ENCODE data around the gene ATAD5. TPM values are rescaled to one million over a fixed set of nuclear protein-coding genes. Genes with fewer than 3 reads are reported as not detected.

ATAD5 gene, protein sequence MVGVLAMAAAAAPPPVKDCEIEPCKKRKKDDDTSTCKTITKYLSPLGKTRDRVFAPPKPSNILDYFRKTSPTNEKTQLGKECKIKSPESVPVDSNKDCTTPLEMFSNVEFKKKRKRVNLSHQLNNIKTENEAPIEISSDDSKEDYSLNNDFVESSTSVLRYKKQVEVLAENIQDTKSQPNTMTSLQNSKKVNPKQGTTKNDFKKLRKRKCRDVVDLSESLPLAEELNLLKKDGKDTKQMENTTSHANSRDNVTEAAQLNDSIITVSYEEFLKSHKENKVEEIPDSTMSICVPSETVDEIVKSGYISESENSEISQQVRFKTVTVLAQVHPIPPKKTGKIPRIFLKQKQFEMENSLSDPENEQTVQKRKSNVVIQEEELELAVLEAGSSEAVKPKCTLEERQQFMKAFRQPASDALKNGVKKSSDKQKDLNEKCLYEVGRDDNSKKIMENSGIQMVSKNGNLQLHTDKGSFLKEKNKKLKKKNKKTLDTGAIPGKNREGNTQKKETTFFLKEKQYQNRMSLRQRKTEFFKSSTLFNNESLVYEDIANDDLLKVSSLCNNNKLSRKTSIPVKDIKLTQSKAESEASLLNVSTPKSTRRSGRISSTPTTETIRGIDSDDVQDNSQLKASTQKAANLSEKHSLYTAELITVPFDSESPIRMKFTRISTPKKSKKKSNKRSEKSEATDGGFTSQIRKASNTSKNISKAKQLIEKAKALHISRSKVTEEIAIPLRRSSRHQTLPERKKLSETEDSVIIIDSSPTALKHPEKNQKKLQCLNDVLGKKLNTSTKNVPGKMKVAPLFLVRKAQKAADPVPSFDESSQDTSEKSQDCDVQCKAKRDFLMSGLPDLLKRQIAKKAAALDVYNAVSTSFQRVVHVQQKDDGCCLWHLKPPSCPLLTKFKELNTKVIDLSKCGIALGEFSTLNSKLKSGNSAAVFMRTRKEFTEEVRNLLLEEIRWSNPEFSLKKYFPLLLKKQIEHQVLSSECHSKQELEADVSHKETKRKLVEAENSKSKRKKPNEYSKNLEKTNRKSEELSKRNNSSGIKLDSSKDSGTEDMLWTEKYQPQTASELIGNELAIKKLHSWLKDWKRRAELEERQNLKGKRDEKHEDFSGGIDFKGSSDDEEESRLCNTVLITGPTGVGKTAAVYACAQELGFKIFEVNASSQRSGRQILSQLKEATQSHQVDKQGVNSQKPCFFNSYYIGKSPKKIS (N-terminal part only)
- 0.15 and 0.37 TPM in 2 replicates for total RNA-seq

DNA sequence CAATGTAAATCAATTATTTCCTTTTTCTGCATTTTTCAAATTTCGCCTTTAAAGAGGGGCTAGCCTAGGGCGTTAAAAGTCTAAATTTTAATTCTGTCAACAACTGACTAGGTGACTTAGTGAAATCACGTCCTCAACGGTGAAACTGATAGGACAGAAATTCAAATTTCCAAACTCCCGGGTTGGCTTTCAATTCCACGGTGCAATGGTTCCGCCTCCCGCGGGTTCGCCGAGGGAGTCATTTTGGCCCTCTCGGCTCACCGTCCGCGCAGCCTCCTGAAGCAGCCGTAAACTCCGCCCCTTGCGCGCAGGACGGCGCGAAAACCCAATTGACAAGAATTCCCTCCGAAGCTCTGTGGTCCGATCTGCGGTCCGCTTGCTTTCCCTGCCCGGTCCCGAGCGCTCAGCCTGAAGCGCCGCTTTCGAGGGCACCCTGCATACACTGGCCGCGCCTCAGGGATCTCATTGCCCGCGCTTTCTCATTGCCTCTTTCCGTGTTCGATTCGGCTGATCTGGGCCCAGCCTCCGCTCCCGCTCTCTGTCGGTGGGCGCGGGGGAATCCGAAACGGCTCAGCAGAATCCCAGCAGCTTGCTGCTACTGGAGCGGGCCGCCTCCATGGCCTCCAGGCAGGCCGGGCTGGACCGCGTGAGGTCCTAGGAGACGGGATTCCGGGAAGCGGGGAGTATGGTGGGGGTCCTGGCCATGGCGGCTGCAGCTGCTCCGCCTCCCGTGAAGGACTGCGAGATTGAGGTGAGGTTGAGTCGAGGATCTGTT is at the start of gene ATAD5:
Gene ATAD5 (plus strand): TSS at position 304 of the 775 bp plus-strand sequence. CDS start 382 bp downstream, at position 686.

DNA sequence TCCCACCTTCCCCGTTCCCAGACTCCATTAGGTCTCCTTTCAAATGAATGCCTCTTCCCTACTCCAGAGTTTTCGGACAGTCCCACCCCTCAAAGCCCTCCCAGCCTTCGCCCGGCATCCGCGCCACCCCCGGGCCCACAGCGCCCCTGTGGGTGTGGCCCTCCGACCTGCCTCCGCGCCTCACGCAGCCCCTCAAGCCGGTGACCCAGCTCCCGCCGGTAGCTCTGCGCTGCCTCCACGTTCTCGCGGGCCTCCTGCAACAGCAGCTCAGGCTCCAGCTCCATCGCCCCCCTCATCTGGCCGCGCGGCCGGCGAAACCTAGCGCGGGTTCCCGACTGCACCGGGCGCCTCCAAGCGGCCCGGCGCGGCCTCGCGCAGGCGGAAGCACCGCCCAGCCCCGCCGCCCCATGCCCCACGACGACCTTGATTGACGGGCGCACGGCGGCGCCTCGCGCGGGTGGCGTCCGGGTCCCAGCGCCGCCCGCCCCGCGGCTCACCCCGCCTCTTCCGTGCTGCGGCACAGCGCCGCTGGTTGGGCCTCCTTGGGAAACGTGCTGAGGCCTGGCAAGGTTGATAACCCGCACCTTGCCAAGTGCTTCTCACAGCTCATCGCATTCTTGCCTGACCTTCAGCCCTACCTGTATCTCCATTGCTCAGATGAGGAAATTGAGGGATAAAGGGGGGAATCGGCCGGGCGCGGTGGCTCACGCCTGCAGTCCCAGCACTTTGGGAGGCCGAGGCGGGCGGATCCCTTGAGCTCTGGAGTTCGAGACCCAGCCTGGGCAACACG is 7.2 kb upstream of the ATAD5 start, which contains the start of gene CRLF3:
Gene CRLF3 (minus strand): TSS at position 337 of the 790 bp plus-strand sequence. CDS start 41 bp downstream, at position 296.

DNA sequence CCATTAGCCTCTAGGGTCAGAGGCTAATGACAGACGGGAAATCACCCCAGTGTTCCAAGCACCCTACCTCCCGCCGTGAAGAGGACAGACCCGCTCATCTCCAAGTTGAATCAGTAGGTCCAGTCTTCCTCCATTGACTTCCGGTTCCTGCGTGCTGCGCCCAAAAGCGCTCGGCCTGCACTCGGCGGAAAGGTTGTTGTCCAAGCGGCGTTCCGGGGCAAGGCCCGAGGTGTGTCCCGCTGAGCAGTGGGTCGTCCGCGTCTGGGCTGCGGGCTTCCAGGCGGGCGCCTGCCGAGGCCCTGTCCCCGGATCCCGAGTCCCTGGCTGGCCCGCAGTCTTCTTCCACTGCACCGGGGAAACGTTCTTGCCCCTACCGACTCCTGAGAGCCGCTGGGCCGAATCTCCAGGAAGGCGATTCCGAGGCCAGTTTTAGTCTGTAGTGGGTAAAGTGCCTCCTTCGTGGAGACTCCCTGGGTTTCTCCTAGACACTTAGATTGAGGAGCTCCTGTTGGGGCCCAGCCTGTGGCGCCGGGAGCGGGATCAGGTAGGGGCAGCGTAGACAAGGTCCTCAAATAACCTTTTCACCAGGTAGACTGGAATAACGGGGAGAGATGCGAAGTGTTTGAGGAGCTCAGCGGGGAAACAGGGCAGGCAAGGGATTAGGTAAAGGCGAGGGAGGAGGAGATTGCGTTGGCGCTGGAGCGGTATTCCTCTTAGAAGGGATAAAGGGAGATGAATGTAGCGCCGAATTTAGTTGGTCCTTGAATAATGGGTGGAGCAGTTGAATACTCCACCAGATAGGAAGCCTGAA is 74.5 kb downstream of the ATAD5 start, which contains the start of gene TEFM:
Gene TEFM (minus strand): TSS at position 138 of the 811 bp plus-strand sequence. CDS start 40 bp downstream, at position 98.

DNA sequence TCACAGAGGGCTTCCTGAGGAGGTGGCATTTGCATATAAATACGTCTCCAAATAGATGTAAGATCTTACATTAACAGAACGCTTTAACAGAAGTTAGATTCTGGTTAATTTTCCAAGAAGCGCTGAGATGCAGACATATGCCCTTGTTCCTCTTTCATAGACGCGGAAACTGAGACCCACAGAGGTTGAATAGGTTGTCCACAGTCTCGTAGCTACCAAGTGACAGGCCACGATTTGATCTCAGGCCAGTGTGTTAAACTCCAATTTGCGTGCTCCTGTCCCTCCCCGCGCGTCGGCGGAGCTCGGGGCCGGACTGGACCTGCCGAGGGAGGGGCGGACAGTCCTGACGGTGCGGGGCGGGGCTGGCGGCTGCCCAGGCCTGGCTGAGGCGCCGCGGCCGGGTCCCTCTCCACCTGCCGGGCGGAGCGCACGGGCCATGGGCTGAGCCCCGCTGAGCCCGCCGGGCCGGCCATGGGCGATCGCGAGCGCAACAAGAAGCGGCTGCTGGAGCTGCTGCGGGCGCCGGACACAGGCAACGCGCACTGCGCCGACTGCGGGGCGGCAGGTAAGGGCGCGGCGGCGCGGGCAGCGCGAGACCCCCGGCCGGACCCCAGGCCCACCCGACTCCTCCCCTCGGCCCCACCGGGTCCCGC is 89.9 kb downstream of the ATAD5 start, which contains the start of gene ADAP2:
Gene ADAP2 (plus strand): TSS at position 402 of the 653 bp plus-strand sequence. CDS start 70 bp downstream, at position 472.

Other genes with a start within 250 kb of the ATAD5 start
- gene CRLF3, start 7.3 kb upstream of the ATAD5 start, total RNA-seq, result 5.0 and 7.5 TPM in 2 replicates
- 9.1 and 9.9 TPM in 2 replicates for gene TEFM, start 74.3 kb downstream of the ATAD5 start, total RNA-seq
- gene ADAP2, start 90.0 kb downstream of the ATAD5 start, total RNA-seq, result 0.98 TPM in 1 of 2 replicates, not detected in the other
- 17.0 and 20.2 TPM in 2 replicates for gene RNF135, start 139.1 kb downstream of the ATAD5 start, total RNA-seq

Measured in cardiac ventricle fibroblast (primary cell).